Measurements from ENCODE around the gene OR52I1.

The OR52I1 gene, protein sequence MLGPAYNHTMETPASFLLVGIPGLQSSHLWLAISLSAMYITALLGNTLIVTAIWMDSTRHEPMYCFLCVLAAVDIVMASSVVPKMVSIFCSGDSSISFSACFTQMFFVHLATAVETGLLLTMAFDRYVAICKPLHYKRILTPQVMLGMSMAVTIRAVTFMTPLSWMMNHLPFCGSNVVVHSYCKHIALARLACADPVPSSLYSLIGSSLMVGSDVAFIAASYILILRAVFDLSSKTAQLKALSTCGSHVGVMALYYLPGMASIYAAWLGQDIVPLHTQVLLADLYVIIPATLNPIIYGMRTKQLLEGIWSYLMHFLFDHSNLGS

GRCh38 chr11:4593739-4594138 lies at the start of gene OR52I1:
Gene OR52I1, plus strand, starts transcription at chr11:4594039. Its CDS starts 0 bp downstream, at chr11:4594039.
- no peak for DNase-seq (ENCODE audit: low read depth)

- DNase-seq (ENCODE audit: low read depth) = no peak
Observed at GRCh38 chr11:4544891-4545290, 48.9 kb upstream of the OR52I1 start, which contains the start of gene OR52M1. Gene OR52M1, plus strand, starts transcription at chr11:4545191. Its CDS starts 0 bp downstream, at chr11:4545191.

- no peak for DNase-seq (ENCODE audit: low read depth)
Observed at GRCh38 chr11:4546878-4547277, 47.0 kb upstream of the OR52I1 start.

DNA sequence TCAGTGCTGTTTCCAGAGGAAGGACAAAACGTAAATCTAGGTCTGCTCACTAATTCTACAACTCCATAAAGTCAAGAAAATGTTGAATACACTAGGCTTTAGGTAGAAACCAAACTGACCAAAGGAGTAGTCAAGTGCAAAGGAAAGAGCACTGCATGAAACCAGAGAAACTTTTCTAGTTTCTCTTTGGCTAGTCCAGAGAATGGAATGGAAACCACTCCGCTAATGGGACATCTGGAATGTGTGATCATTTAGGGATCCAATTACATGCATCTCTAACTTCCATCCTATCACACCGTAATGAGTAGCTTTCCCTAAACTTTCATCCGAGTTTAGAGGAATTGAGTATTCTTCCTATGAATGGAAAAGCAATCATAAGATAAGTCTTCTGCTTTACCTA lies 46.4 kb upstream of the OR52I1 start:
- DNase-seq (ENCODE audit: low read depth) = no peak

GRCh38 chr11:4551346-4551979 lies 42.4 kb upstream of the OR52I1 start:
- DNase-seq (ENCODE audit: low read depth) = peak; percentile 21

GRCh38 chr11:4559527-4560440 lies 34.1 kb upstream of the OR52I1 start:
- no peak for DNase-seq (ENCODE audit: low read depth)

DNA sequence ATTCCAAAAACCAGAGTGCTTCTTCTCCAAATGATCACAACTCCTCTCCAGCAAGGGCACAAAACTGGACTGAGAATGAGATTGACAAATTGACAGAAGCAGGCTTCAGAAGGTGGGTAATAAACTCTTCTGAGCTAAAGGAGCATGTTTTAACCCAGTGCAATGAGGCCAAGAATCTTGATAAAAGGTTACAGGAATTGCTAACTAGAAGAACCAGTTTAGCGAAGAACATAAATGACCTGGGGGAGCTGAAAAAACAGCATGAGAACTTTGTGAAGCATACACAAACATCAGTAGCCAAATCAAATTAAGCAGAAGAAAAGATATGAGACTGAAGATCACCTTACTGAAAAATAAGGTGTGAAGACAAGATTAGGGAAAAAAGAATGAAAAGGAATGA lies 33.4 kb upstream of the OR52I1 start:
- DNase-seq (ENCODE audit: low read depth) = no peak

DNA sequence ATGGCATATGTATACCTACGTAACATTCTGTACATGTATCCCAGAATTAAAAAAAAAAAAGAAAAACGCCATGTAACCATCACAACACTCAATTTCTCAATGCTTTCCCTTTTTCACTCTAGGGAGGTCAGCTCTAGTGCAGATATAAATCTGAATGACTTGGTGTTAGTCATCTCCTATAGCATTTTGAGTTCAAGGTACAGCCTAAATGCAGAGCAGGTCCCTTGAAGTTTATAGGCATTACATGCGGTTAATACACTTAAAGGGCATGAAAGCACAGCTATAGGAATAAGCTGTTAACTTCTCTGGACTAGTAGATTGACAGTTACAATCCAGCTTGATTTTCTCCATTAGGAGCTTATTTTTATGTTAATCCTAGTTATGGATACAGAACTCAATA lies 28.5 kb upstream of the OR52I1 start:
- DNase-seq (ENCODE audit: low read depth) = no peak

DNA sequence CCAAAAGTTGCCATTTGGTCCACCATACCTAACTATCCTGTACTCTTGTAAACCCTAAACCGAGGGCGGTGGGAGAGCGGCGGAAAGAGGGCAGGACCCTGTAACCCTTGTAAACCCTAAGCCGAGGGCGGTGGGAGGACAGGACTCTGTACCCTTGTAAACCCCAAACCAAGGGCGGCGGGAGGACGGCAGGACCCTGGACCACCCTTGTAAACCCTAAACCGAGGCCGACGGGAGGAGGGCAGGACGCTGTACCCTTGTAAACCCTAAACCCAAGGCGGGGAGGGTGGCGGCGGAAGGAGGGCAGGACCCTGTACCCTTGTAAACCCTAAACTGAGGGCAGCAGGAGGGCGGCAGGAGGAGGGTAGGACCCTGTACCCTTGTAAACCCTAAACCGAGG lies 24.8 kb upstream of the OR52I1 start:
- DNase-seq (ENCODE audit: low read depth) = no peak

DNA sequence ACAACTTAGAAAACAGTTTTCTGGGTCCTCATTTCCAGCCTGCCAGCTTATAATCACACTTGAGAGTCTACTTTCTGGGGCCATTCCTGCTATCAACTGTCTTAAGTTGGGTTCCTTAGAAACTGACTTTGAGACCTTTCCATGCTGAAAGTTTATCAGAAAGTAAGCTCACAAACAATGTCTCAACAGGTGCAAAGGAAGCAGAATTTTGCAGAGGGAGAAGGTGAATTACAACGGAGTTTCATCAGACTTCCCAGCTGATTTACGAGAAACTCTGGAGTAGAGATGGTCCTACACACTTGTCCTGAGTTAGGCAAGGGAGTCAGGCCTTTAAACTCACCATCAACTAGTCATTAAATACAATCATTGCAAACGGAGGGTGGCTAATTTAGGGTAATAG lies 17.0 kb upstream of the OR52I1 start:
- no peak for DNase-seq (ENCODE audit: low read depth)

DNA sequence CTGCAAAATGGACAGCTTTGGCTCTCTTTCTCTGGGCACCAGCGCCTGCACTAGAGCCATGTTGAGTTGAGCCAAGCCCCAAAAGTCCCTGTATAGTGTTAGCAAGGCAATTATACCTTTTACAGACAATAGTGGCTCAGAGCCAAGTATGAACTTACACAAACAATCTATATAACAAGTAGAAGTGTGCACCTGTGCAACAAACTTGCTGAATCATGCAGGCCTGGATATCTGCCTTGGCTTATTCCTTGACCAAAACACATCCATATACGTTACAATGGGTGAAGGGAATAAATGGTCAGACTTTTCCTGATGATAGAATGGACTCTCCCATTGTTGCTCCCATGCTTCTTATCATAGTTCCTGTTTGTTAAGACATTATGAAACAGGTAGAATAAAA lies 16.1 kb upstream of the OR52I1 start:
- no peak for DNase-seq (ENCODE audit: low read depth)

DNA sequence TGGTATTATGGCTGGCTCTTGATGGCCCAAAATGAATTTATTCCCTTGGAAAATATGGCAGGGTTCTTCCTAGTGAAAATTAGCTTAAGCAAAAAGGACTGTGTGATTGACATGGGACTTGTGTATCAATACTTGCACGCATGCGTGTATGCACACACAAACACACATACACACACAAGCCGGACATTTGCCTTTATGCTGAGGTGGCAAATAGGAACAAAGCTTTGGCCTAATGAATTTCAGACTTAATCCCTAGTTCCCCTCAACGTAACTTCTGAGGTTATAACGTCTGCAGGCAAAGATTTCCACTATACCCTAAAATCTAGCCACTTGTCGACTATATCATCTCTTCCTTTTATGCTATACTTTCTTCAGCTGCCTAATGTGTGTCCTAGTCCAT lies 15.2 kb upstream of the OR52I1 start:
- DNase-seq (ENCODE audit: low read depth) = no peak

DNA sequence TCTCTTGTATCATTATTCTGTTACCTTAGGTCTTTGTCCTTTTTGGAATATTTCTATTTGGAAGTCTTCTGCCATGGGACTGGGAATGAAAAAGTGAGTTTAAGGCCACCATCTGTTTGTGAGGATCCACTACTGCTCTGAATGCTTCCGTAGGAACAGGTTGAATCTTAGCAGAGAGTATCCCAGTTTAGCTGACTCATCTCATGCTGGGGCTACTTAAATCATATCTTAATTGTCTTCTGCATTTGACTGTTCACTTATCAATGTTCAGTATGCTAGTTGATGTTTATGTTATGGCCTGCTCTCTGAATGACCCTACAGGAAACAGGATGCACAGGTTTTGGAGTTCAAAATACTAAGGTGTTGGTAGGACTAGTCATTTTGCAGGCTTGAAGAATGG lies 13.7 kb upstream of the OR52I1 start:
- DNase-seq (ENCODE audit: low read depth) = no peak

GRCh38 chr11:4581443-4581842 lies 12.4 kb upstream of the OR52I1 start, which contains the start of gene OR52I2:
Gene OR52I2, plus strand, starts transcription at chr11:4581743.
- no peak for DNase-seq (ENCODE audit: low read depth)

DNA sequence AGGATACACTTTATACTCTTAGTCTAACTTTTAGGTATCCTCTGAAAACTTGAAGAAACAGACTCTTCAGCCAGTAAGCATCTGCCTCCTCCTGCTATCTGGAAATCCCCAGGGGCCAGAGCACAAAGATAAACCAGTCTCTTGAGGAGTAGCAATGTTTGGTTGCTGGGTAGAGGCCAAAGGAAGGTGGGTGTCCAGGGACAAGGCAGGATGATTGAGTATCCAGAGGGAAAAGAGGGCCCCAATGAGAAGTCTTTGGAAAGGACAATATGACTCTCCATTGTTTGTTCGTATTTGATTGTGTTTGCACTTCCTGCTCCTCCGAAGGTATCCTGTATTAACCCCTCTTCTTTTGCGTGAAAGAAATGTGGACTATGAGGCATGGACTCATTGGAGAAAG lies 4.8 kb upstream of the OR52I1 start:
- DNase-seq (ENCODE audit: low read depth) = no peak

GRCh38 chr11:4605057-4605456 lies 11.2 kb downstream of the OR52I1 start:
- DNase-seq (ENCODE audit: low read depth) = no peak

GRCh38 chr11:4606231-4607015 lies 12.6 kb downstream of the OR52I1 start:
- DNase-seq (ENCODE audit: low read depth) = peak; percentile 36

DNA sequence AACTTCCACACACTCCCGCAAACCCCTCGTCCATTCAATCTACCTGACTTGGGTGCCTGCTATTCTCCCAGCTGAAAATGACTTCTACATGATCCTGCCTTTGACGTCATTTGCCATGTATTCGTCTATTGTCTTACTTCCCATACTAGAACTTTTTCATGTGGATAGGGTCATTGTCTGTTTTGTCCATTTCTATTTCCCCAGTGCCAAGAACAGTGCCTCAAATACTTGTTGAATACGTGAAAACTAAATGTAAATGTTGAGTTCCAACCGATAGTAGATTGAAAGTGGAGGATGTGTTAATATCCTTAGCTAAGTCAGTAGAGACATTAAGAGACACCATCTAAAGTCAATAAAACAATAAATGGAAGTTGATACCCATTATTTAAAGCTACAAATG lies 13.3 kb downstream of the OR52I1 start:
- DNase-seq (ENCODE audit: low read depth) = peak; percentile 7

- peak; percentile 97 for DNase-seq (ENCODE audit: low read depth)
Observed at GRCh38 chr11:4607781-4608666, 14.2 kb downstream of the OR52I1 start, which contains the start of gene TRIM68. Gene TRIM68, minus strand, starts transcription at chr11:4608231. Its CDS starts 2,727 bp downstream, at chr11:4605504.

GRCh38 chr11:4610258-4610935 lies 16.6 kb downstream of the OR52I1 start:
- peak; percentile 53 for DNase-seq (ENCODE audit: low read depth)
